ENCODE measurements around the gene MAP3K1. TPM values are rescaled to one million over a fixed set of nuclear protein-coding genes. Genes with fewer than 3 reads are reported as not detected.

Gene MAP3K1
- total RNA-seq, 1 experiment from 2014 or later: 5.7 TPM

- intact Hi-C loops (cut with micrococcal nuclease): no loop called here
- no peak for TF ChIP-seq EZH2 (IDR thresholded peaks at IDR 0.05; ENCODE audit: low read length, unreplicated experiment)
- TF ChIP-seq EZH2phosphoT487 (IDR thresholded peaks at IDR 0.05; ENCODE audit: borderline replicate concordance, low read length): no peak
- no peak for TF ChIP-seq CTCF (conservative IDR thresholded peaks at IDR 0.05; ENCODE audit: low read depth, low read length)
- no peaks in the 10 kb centered on the region for H3K79me2 ChIP-seq (ENCODE audit: low read length)
- H3K4me2 ChIP-seq (ENCODE audit: low read length): no peak overlapping the region
- no peak overlapping the region for H3K9ac ChIP-seq (ENCODE audit: low read length)
- DNase-seq (no peak), ATAC-seq (no peak)
- H3K9me3 ChIP-seq (ENCODE audit: low read length): no peaks in the 10 kb centered on the region
- H3K36me3 ChIP-seq (ENCODE audit: low read depth, low read length): no peaks in the 10 kb centered on the region
- no peak overlapping the region for H2AFZ ChIP-seq (ENCODE audit: low read length)
- no peaks in the 10 kb centered on the region for H3K9me2 ChIP-seq (replicated peaks; ENCODE audit: low read length)
- no peak overlapping the region for H3K4me3 ChIP-seq (ENCODE audit: low read length)
- H3K27ac ChIP-seq (ENCODE audit: low read length): no peak overlapping the region
- no peaks in the 10 kb centered on the region for H4K20me1 ChIP-seq (ENCODE audit: low read length)
- no peaks in the 10 kb centered on the region for H3K4me1 ChIP-seq (ENCODE audit: insufficient read depth, low read length)
- ChIA-PET POLR2A (ENCODE audit: unreplicated experiment) (no interaction called here), CTCF (no interaction called here)
- no peaks in the 10 kb centered on the region for H3K27me3 ChIP-seq (ENCODE audit: low read length)
- BruUV-seq (replicated peaks): no TSS peak
- H3F3A ChIP-seq (ENCODE audit: low read length, unreplicated experiment): no peaks in the 10 kb centered on the region
Observed at GRCh38 chr5:56783261-56783660, 32.1 kb upstream of the MAP3K1 start.

GRCh38 chr5:56786346-56786745 is 29.0 kb upstream of the MAP3K1 start:
- no peaks in the 10 kb centered on the region for H3F3A ChIP-seq (ENCODE audit: low read length, unreplicated experiment)
- no peak overlapping the region for H3K4me3 ChIP-seq (ENCODE audit: low read length)
- ChIA-PET CTCF (no interaction called here), POLR2A (ENCODE audit: unreplicated experiment) (no interaction called here)
- TF ChIP-seq EZH2phosphoT487 (IDR thresholded peaks at IDR 0.05; ENCODE audit: borderline replicate concordance, low read length): no peak
- no peak for TF ChIP-seq EZH2 (IDR thresholded peaks at IDR 0.05; ENCODE audit: low read length, unreplicated experiment)
- TF ChIP-seq CTCF (conservative IDR thresholded peaks at IDR 0.05; ENCODE audit: low read depth, low read length): no peak
- no peak overlapping the region for H3K9ac ChIP-seq (ENCODE audit: low read length)
- no peak for ATAC-seq
- no peak overlapping the region for H3K27ac ChIP-seq (ENCODE audit: low read length)
- no peaks in the 10 kb centered on the region for H3K36me3 ChIP-seq (ENCODE audit: low read depth, low read length)
- H3K27me3 ChIP-seq (ENCODE audit: low read length): no peaks in the 10 kb centered on the region
- H3K9me2 ChIP-seq (replicated peaks; ENCODE audit: low read length): no peaks in the 10 kb centered on the region
- no peak overlapping the region for H2AFZ ChIP-seq (ENCODE audit: low read length)
- no TSS peak for BruUV-seq (replicated peaks)
- intact Hi-C loops (cut with micrococcal nuclease): no loop called here
- H3K4me2 ChIP-seq (ENCODE audit: low read length): no peak overlapping the region
- no peaks in the 10 kb centered on the region for H3K9me3 ChIP-seq (ENCODE audit: low read length)
- no peaks in the 10 kb centered on the region for H3K79me2 ChIP-seq (ENCODE audit: low read length)
- no peak for DNase-seq
- no peaks in the 10 kb centered on the region for H4K20me1 ChIP-seq (ENCODE audit: low read length)
- no peaks in the 10 kb centered on the region for H3K4me1 ChIP-seq (ENCODE audit: insufficient read depth, low read length)

DNA sequence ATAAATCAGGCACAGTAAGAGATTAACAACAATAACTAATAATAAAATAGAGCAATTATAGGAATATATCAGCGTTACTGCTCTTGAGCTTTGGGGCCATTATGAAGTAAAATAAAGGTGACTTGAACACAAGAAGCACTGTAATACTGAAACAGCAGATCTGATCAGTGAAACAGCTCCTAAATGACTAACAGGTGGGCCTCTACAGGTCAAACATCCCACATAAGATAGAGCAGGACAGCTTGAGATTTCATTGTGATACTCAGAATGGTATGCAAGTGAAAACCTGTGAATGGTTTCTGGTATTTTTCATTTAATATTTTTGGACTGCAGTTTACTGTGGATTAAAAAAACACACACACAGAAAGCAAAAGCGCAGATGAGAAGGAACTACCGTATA is 24.0 kb upstream of the MAP3K1 start:
- Histone ChIP-seq H3K79me2 (ENCODE audit: low read length) (no peaks in the 10 kb centered on the region), H3K9ac (ENCODE audit: low read length) (no peak overlapping the region), H3K27me3 (ENCODE audit: low read length) (no peaks in the 10 kb centered on the region), H3K27ac (ENCODE audit: low read length) (no peak overlapping the region), H3K9me3 (ENCODE audit: low read length) (no peaks in the 10 kb centered on the region), H3K9me2 (replicated peaks; ENCODE audit: low read length) (no peaks in the 10 kb centered on the region), H3K4me2 (ENCODE audit: low read length) (no peak overlapping the region), H2AFZ (ENCODE audit: low read length) (no peak overlapping the region), H3K4me1 (ENCODE audit: insufficient read depth, low read length) (no peaks in the 10 kb centered on the region), H4K20me1 (ENCODE audit: low read length) (no peaks in the 10 kb centered on the region), H3F3A (ENCODE audit: low read length, unreplicated experiment) (no peaks in the 10 kb centered on the region), H3K4me3 (ENCODE audit: low read length) (no peak overlapping the region), H3K36me3 (ENCODE audit: low read depth, low read length) (no peaks in the 10 kb centered on the region)
- no peak for ATAC-seq
- no TSS peak for BruUV-seq (replicated peaks)
- TF ChIP-seq EZH2 (IDR thresholded peaks at IDR 0.05; ENCODE audit: low read length, unreplicated experiment): no peak
- TF ChIP-seq EZH2phosphoT487 (IDR thresholded peaks at IDR 0.05; ENCODE audit: borderline replicate concordance, low read length): no peak
- no peak for TF ChIP-seq CTCF (conservative IDR thresholded peaks at IDR 0.05; ENCODE audit: low read depth, low read length)
- DNase-seq: no peak
- intact Hi-C loops (cut with micrococcal nuclease): no loop called here
- POLR2A ChIA-PET (ENCODE audit: unreplicated experiment): no interaction called here
- CTCF ChIA-PET: no interaction called here
